Trophoblast cell (in vitro differentiated cells and primary cell): ENCODE results near the gene CANX.

Source experiments
- DNase-seq, 2 donors: peaks; one replicate each; pipeline ENCODE4 v3.0.0-alpha.2; 2016
- H2AFZ ChIP-seq: 2 replicates; pipeline ENCODE4 v1.6.1; 2013; ENCODE audit warnings: low read length, moderate library complexity, mild to moderate bottlenecking; ENCODE audit not compliant: insufficient read depth, poor library complexity
- H2AK5ac ChIP-seq: 2 replicates; pipeline ENCODE4 v1.6.1; 2013; ENCODE audit warnings: mild to moderate bottlenecking, low read length
- H2BK120ac ChIP-seq: 2 replicates; pipeline ENCODE4 v1.6.1; 2013; ENCODE audit warnings: low read length, mild to moderate bottlenecking, moderate library complexity; ENCODE audit not compliant: insufficient read depth, poor library complexity
- H2BK12ac ChIP-seq: 2 replicates; pipeline ENCODE4 v1.6.1; 2013; ENCODE audit warnings: mild to moderate bottlenecking, low read length, moderate library complexity
- H2BK5ac ChIP-seq: 2 replicates; pipeline ENCODE4 v1.6.1; 2013; ENCODE audit warnings: low read length, low read depth, moderate library complexity, mild to moderate bottlenecking; ENCODE audit not compliant: poor library complexity
- H3K14ac ChIP-seq: 2 replicates; pipeline ENCODE4 v1.6.1; 2013; ENCODE audit warnings: mild to moderate bottlenecking, low read length
- H3K18ac ChIP-seq: 2 replicates; pipeline ENCODE4 v1.6.1; 2013; ENCODE audit warnings: mild to moderate bottlenecking, low read length
- H3K23ac ChIP-seq: 2 replicates; pipeline ENCODE4 v1.6.1; 2013; ENCODE audit warnings: low read length
- H3K27ac ChIP-seq: 2 replicates; pipeline ENCODE4 v1.5.1; 2013; ENCODE audit warnings: low read depth, mild to moderate bottlenecking, inconsistent platforms, low read length, moderate library complexity
- H3K27me3 ChIP-seq: 2 replicates; pipeline ENCODE4 v1.6.1; 2013; ENCODE audit warnings: inconsistent platforms, mild to moderate bottlenecking, low read length, moderate library complexity; ENCODE audit not compliant: insufficient read depth
- H3K36me3 ChIP-seq, 2 experiments: 1 replicate in 1 of 2; 2 replicates in 1 of 2; pipeline ENCODE4 v1.6.1; 2013; ENCODE audit warnings: low read length in 2 of 2, mild to moderate bottlenecking in 2 of 2, moderate library complexity in 1 of 2; ENCODE audit not compliant: insufficient read depth in 2 of 2, control insufficient read depth in 1 of 2
- H3K4ac ChIP-seq: 2 replicates; pipeline ENCODE4 v1.6.1; 2013; ENCODE audit warnings: low read depth, mild to moderate bottlenecking, low read length, moderate library complexity
- H3K4me1 ChIP-seq, 2 experiments: 1 replicate in 1 of 2; 2 replicates in 1 of 2; pipeline ENCODE4 v1.6.1; 2013; ENCODE audit warnings: low read length in 2 of 2, mild to moderate bottlenecking in 2 of 2, moderate library complexity in 1 of 2; ENCODE audit not compliant: insufficient read depth in 2 of 2, control insufficient read depth in 1 of 2
- H3K4me2 ChIP-seq: 2 replicates; pipeline ENCODE4 v1.6.1; 2013; ENCODE audit warnings: inconsistent platforms, mild to moderate bottlenecking, low read length, moderate library complexity
- H3K4me3 ChIP-seq: 2 replicates; pipeline ENCODE4 v1.5.1; 2013; ENCODE audit warnings: mild to moderate bottlenecking, low read depth, low read length, inconsistent platforms
- H3K79me1 ChIP-seq: one replicate; pipeline ENCODE4 v1.6.1; 2013; ENCODE audit warnings: low read length
- H3K79me2 ChIP-seq: 2 replicates; pipeline ENCODE4 v1.6.1; 2013; ENCODE audit warnings: low read length, mild to moderate bottlenecking; ENCODE audit not compliant: control insufficient read depth, insufficient read depth, poor library complexity
- H3K9ac ChIP-seq: 2 replicates; pipeline ENCODE4 v1.6.1; 2013; ENCODE audit warnings: mild to moderate bottlenecking, low read length
- H3K9me3 ChIP-seq: 2 replicates; pipeline ENCODE4 v1.6.1; 2013; ENCODE audit warnings: low read depth, mild to moderate bottlenecking, control low read depth, inconsistent platforms, low read length; ENCODE audit not compliant: insufficient read depth
- H4K12ac ChIP-seq: 2 replicates; pipeline ENCODE4 v1.6.1; 2013; ENCODE audit warnings: low read depth, mild to moderate bottlenecking, low read length, moderate library complexity
- H4K8ac ChIP-seq: 2 replicates; pipeline ENCODE4 v1.6.1; 2013; ENCODE audit warnings: low read depth, mild to moderate bottlenecking, low read length, moderate library complexity
- H4K91ac ChIP-seq: one replicate; pipeline ENCODE4 v1.6.1; 2013; ENCODE audit warnings: low read depth, mild to moderate bottlenecking, low read length, moderate library complexity
- WGBS: extraction: QIAGEN DNeasy Blood & Tissue Kit; methylation state at CpG from one replicate; pipeline ENCODE4 v1.1.7; 2013; ENCODE audit warnings: missing lambda C conversion rate; ENCODE audit not compliant: insufficient read length, insufficient coverage; ENCODE audit errors: extremely low coverage; 5-methylcytosine and 5-hydroxymethylcytosine counted together

CANX gene

DNA sequence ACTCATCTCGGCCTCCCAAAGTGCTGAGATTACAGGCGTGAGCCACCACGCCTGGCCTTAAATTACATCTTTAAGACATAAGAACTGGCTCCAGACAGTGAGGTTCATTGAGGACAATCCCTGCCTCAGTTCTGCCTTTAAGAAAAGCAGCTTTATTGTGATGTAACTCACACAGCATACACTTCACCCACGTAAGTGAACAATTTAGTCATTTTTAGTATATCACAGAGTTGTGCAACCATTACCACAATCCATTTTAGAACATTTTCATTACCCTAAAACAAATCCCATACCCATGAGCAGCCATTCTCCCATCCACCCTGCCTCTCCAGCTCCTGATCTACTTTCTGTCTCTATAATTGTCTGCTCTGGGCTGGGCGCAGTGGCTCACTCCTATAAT is 71.0 kb downstream of the CANX start:
- Histone ChIP-seq H3K4me3 (no peak overlapping the region), H4K12ac (no peak overlapping the region), H3K4ac (no peak overlapping the region), H3K79me1 (peaks cover 13% of the 10 kb centered on the region), H3K4me1 (peaks cover 13 to 21% of the 10 kb centered on the region in 2 experiments), H3K18ac (no peak overlapping the region), H3K14ac (no peak overlapping the region), H3K27me3 (no peaks in the 10 kb centered on the region), H4K8ac (no peak overlapping the region), H3K79me2 (peaks cover 5% of the 10 kb centered on the region), H3K36me3 (peaks cover 53 to 65% of the 10 kb centered on the region in 2 experiments), H2BK120ac (no peak overlapping the region), H2BK5ac (no peak overlapping the region), H3K9me3 (no peaks in the 10 kb centered on the region), H2BK12ac (no peak overlapping the region), H2AK5ac (no peak overlapping the region), H3K23ac (no peak overlapping the region), H3K9ac (no peak overlapping the region), H2AFZ (no peak overlapping the region), H3K27ac (no peak overlapping the region), H4K91ac (no peak overlapping the region), H3K4me2 (no peak overlapping the region)
- DNase-seq: no peak
- WGBS: no CpG with 5 or more reads among the region's 5 CpGs

DNA sequence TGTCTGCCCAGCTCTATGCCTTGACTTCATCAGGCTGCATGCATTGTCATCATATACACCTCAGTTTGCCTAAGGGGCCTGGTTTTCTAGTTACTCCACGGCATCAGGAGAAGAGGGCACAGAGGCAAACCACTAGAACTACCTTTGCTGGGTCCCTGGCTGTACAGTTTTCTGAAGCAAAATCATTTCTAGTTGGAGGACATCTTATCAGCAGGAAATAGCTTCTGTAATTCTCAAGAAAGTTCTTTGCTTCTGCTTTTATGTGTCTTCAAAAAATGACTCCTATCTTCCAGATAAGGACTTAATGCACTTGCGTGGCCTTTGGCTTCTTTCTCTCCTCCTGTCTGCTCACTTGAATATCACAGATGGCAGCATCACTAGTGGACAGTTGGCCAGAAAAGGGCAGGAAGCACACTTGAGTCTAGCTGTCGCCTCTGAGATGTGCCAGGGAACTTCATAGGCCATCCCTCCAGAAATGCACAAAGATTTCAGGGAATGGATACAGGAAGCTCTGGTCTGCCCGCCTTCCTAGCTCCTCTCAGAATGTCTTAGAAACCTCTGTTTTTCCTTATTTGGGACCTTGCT is 72.6 kb downstream of the CANX start:
- no peak overlapping the region for H2BK120ac ChIP-seq
- H2BK12ac ChIP-seq: no peak overlapping the region
- H3K27me3 ChIP-seq: no peaks in the 10 kb centered on the region
- no peak overlapping the region for H3K18ac ChIP-seq
- H3K14ac ChIP-seq: no peak overlapping the region
- no peak overlapping the region for H3K4me3 ChIP-seq
- no peak overlapping the region for H3K27ac ChIP-seq
- no peak overlapping the region for H3K4me2 ChIP-seq
- no peak overlapping the region for H3K9ac ChIP-seq
- H2BK5ac ChIP-seq: no peak overlapping the region
- H3K36me3 ChIP-seq: peaks cover 51 to 68% of the 10 kb centered on the region in 2 experiments
- H3K23ac ChIP-seq: no peak overlapping the region
- no CpG with 5 or more reads among the region's 4 CpGs for WGBS
- peaks cover 2 to 6% of the 10 kb centered on the region in 2 experiments for H3K4me1 ChIP-seq
- H4K8ac ChIP-seq: no peak overlapping the region
- H2AFZ ChIP-seq: no peak overlapping the region
- no peak overlapping the region for H2AK5ac ChIP-seq
- H3K4ac ChIP-seq: no peak overlapping the region
- H4K91ac ChIP-seq: no peak overlapping the region
- no peaks in the 10 kb centered on the region for H3K79me2 ChIP-seq
- H3K9me3 ChIP-seq: no peaks in the 10 kb centered on the region
- H3K79me1 ChIP-seq: peaks cover under 1% of the 10 kb centered on the region
- no peak for DNase-seq
- no peak overlapping the region for H4K12ac ChIP-seq

DNA sequence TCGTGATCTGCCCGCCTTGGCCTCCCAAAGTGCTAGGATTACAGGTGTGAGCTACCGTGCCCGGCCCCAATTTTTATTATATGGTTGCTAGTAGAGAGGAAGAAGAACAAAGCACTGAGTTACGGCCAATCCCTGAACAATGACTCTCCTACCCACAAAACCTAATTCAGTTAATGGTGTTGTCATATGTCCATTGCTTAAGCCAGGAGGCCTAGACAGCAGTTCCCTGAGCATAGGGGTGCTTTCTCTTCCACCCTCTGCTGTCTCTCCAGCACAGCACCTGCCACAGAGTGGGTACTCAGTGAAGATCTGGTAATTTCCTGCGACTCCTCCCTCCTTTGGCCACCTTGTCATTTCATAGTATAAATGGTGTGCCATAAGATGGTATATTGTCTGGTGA is 73.6 kb downstream of the CANX start:
- no peak overlapping the region for H2BK12ac ChIP-seq
- no peak overlapping the region for H2AK5ac ChIP-seq
- H4K8ac ChIP-seq: no peak overlapping the region
- H4K91ac ChIP-seq: no peak overlapping the region
- WGBS: no CpG with 5 or more reads among the region's 6 CpGs
- no peak overlapping the region for H3K9ac ChIP-seq
- no peak overlapping the region for H3K4me2 ChIP-seq
- H3K23ac ChIP-seq: no peak overlapping the region
- peaks cover 0 to 5% of the 10 kb centered on the region in 2 experiments for H3K4me1 ChIP-seq
- H3K79me1 ChIP-seq: no peaks in the 10 kb centered on the region
- no peaks in the 10 kb centered on the region for H3K9me3 ChIP-seq
- no peak overlapping the region for H3K4ac ChIP-seq
- no peak overlapping the region for H4K12ac ChIP-seq
- no peak overlapping the region for H3K4me3 ChIP-seq
- no peak overlapping the region for H3K18ac ChIP-seq
- H3K27me3 ChIP-seq: no peaks in the 10 kb centered on the region
- no peak overlapping the region for H2BK120ac ChIP-seq
- peaks cover 52 to 70% of the 10 kb centered on the region in 2 experiments for H3K36me3 ChIP-seq
- no peak overlapping the region for H2BK5ac ChIP-seq
- no peak for DNase-seq
- H3K27ac ChIP-seq: no peak overlapping the region
- no peak overlapping the region for H3K14ac ChIP-seq
- H3K79me2 ChIP-seq: no peaks in the 10 kb centered on the region
- H2AFZ ChIP-seq: no peak overlapping the region

DNA sequence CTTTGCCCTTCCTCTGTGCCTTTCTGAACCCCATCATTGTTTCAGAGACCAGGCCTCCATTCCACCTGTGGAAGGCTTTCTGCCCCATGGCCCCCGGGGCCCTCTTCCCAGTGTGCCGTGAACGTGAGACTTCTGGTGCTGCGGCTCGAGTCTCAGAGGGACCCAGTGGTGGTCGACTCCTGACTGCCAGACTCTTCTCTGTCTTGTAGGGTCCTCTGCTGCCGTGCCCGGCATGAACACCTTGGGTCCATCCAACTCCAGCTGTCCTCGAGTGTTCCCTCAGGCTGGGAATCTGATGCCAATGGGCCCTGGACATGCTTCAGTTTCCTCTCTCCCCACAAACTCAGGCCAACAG is 74.9 kb downstream of the CANX start:
- H2BK120ac ChIP-seq: no peak overlapping the region
- H3K79me1 ChIP-seq: no peaks in the 10 kb centered on the region
- no peak overlapping the region for H4K91ac ChIP-seq
- no peak overlapping the region for H3K4me3 ChIP-seq
- no peak overlapping the region for H3K4ac ChIP-seq
- no peaks in the 10 kb centered on the region for H3K27me3 ChIP-seq
- no peaks in the 10 kb centered on the region for H3K79me2 ChIP-seq
- H2AFZ ChIP-seq: no peak overlapping the region
- H2AK5ac ChIP-seq: no peak overlapping the region
- H3K9me3 ChIP-seq: no peaks in the 10 kb centered on the region
- no CpG with 5 or more reads among the region's 9 CpGs for WGBS
- H3K9ac ChIP-seq: no peak overlapping the region
- H3K14ac ChIP-seq: no peak overlapping the region
- no peak overlapping the region for H4K8ac ChIP-seq
- no peak for DNase-seq
- H3K18ac ChIP-seq: no peak overlapping the region
- H3K23ac ChIP-seq: no peak overlapping the region
- H2BK5ac ChIP-seq: no peak overlapping the region
- peaks cover 5 to 12% of the 10 kb centered on the region in 2 experiments for H3K4me1 ChIP-seq
- no peak overlapping the region for H3K4me2 ChIP-seq
- H3K36me3 ChIP-seq: peaks cover 53 to 71% of the 10 kb centered on the region in 2 experiments
- no peak overlapping the region for H2BK12ac ChIP-seq
- no peak overlapping the region for H3K27ac ChIP-seq
- no peak overlapping the region for H4K12ac ChIP-seq
